Panc1 (cell line): Measurements from ENCODE around the gene KCNAB1.

Experiments
- POLR2AphosphoS5 ChIP-seq: IDR thresholded peaks from 2 replicates; pipeline ENCODE4 v1.6.1; 2012; ENCODE audit warnings: mild to moderate bottlenecking, low read depth, low read length, moderate library complexity
- REST ChIP-seq, 2 experiments: IDR thresholded peaks; 2 replicates each; pipeline ENCODE4 v1.6.1; 2011 to 2012; ENCODE audit warnings: low read depth in 2 of 2, control low read depth in 1 of 2, low read length in 1 of 2, mild to moderate bottlenecking in 1 of 2, moderate library complexity in 1 of 2; ENCODE audit not compliant: insufficient read depth in 1 of 2
- SIN3A ChIP-seq: IDR thresholded peaks from 2 replicates; pipeline ENCODE4 v1.6.1; 2012; ENCODE audit warnings: low read depth, mild to moderate bottlenecking, low read length, moderate library complexity, borderline replicate concordance; ENCODE audit not compliant: insufficient read depth
- TF ChIP-seq, protein P1 (sequence below): fragments of 450-650 bp; IDR thresholded peaks from 2 replicates; pipeline ENCODE4 v1.5.1; 2017; ENCODE audit warnings: mild to moderate bottlenecking

DNA sequence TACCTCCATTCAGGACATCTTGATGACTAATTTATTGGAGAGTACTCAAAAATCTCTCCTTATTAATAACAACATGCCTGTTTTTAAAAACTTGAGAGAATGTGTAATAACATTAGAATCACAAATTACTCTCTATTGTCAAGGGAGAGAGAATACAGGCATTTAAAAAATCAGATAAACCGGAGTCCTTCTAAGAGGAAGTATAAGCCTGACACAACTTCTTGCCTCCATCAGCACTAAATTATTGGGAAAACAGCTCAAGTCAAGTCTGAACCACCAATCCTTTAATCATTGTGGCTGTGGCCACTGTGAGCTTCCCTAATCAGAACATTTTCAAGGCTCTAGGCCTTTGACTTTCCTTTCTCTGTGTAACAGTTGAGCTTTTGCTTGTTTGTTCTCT, 396.6 kb downstream of the KCNAB1 start:
- TF ChIP-seq, protein P1, sequence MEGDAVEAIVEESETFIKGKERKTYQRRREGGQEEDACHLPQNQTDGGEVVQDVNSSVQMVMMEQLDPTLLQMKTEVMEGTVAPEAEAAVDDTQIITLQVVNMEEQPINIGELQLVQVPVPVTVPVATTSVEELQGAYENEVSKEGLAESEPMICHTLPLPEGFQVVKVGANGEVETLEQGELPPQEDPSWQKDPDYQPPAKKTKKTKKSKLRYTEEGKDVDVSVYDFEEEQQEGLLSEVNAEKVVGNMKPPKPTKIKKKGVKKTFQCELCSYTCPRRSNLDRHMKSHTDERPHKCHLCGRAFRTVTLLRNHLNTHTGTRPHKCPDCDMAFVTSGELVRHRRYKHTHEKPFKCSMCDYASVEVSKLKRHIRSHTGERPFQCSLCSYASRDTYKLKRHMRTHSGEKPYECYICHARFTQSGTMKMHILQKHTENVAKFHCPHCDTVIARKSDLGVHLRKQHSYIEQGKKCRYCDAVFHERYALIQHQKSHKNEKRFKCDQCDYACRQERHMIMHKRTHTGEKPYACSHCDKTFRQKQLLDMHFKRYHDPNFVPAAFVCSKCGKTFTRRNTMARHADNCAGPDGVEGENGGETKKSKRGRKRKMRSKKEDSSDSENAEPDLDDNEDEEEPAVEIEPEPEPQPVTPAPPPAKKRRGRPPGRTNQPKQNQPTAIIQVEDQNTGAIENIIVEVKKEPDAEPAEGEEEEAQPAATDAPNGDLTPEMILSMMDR = no peak
- TF ChIP-seq POLR2AphosphoS5 (no peak), REST (IDR thresholded peaks at IDR 0.05; ENCODE audit: insufficient read depth in 1 of 2, low read depth in 2 of 2, low read length in 1 of 2) (no peak), SIN3A (no peak)
